Testis (tissue), 3 donors: ENCODE results near the gene KCNH2. TPM values are rescaled to one million over a fixed set of nuclear protein-coding genes. Genes with fewer than 3 reads are reported as not detected.

Source experiments
- DNase-seq: peaks from one replicate; pipeline ENCODE4 v3.0.0-alpha.2; 2019
- H3K27ac ChIP-seq, 2 donors: fragments of 200-600 bp; sonication (generic); one replicate each; pipeline ENCODE4 v1.5.1; 2019
- H3K27me3 ChIP-seq: fragments of 200-600 bp; sonication (generic); one replicate; pipeline ENCODE4 v1.5.1; 2019
- H3K36me3 ChIP-seq: fragments of 200-600 bp; sonication (generic); one replicate; pipeline ENCODE4 v1.5.1; 2017; ENCODE audit warnings: low read depth; ENCODE audit errors: missing control alignments
- H3K4me1 ChIP-seq: fragments of 200-600 bp; sonication (generic); one replicate; pipeline ENCODE4 v1.5.1; 2019
- H3K4me3 ChIP-seq, 2 donors: fragments of 200-600 bp; sonication (generic); one replicate each; pipeline ENCODE4 v1.5.1; 2017 to 2019
- H3K9me3 ChIP-seq: fragments of 200-600 bp; sonication (generic); one replicate; pipeline ENCODE4 v1.5.1; 2017
- CTCF ChIP-seq, 3 experiments: fragments of 450-650 bp in 2 of 3; fragments of 200-600 bp in 1 of 3; sonication (generic) in 1 of 3; IDR thresholded peaks; one replicate each; pipeline ENCODE4 v1.5.1; 2016 to 2019; ENCODE audit warnings: antibody characterized with exemption in 3 of 3, mild to moderate bottlenecking in 2 of 3, moderate library complexity in 1 of 3
- POLR2A ChIP-seq: fragments of 450-650 bp; IDR thresholded peaks from one replicate; pipeline ENCODE4 v1.6.1; 2017; ENCODE audit warnings: antibody characterized with exemption, mild to moderate bottlenecking, moderate library complexity
- WGBS, 2 donors: methylation state at CpG; one replicate each; pipeline ENCODE4 v1.1.5; 2018; 5-methylcytosine and 5-hydroxymethylcytosine counted together
- intact Hi-C: fragments of 100-400 bp; cut with DNase I; formaldehyde crosslinking; loops from one replicate; pipeline ENCODE4 v1.15.1; 2023; ENCODE audit warnings: low total_unique reads
- polyA plus RNA-seq: library from polyadenylated mRNA; stranded (reverse); fragments of 350-450 nt; fragmentation: Illumina TruSeq; extraction: RNeasy Lipid Tissue Mini Kit (QIAGEN cat#74804); gene quantifications from one replicate; pipeline ENCODE4 v1.2.3, GENCODE V29; 2014; ENCODE audit warnings: low read depth, low replicate concordance; ENCODE audit not compliant: insufficient read depth
- total RNA-seq, 2 donors: library from RNA; depleted of rRNA; stranded (reverse); fragments of >200 nt; gene quantifications; one replicate each; pipeline ENCODE4 v1.2.3, GENCODE V29; 2016

Gene KCNH2
- total and polyA plus RNA-seq, 3 donors from 2014 or later, result 82.5 to 247 (median 230) TPM

- TF ChIP-seq POLR2A (no peak), CTCF (IDR thresholded peaks at IDR 0.05) (no peak)
- Histone ChIP-seq H3K36me3 (no peaks in the 10 kb centered on the region), H3K27ac (no peak overlapping the region), H3K4me3 (no peak overlapping the region), H3K9me3 (no peaks in the 10 kb centered on the region), H3K4me1 (peaks cover 8% of the 10 kb centered on the region), H3K27me3 (no peaks in the 10 kb centered on the region)
- DNase-seq, result no peak
- WGBS, 2 donors, result 85 to 95% methylated on average over 5 of the region's 5 CpGs
- intact Hi-C loops, result no loop called here
Measured at GRCh38 chr7:150999497-151000230, 21.5 kb upstream of the KCNH2 start.

- no peak overlapping the region for H3K4me3 ChIP-seq
- 94% methylated on average over 3 to 12 of the region's 12 CpGs for WGBS, 2 donors
- H3K4me1 ChIP-seq, result peaks cover 8% of the 10 kb centered on the region
- H3K9me3 ChIP-seq, result no peaks in the 10 kb centered on the region
- intact Hi-C loops, result no loop called here
- no peaks in the 10 kb centered on the region for H3K27me3 ChIP-seq
- no peaks in the 10 kb centered on the region for H3K36me3 ChIP-seq
- no peak for DNase-seq
- TF ChIP-seq CTCF (IDR thresholded peaks at IDR 0.05), result no peak
- TF ChIP-seq POLR2A, result no peak
- no peak overlapping the region for H3K27ac ChIP-seq
Measured at GRCh38 chr7:150999001-150999400, 20.9 kb upstream of the KCNH2 start.

GRCh38 chr7:150998341-150998740 lies 20.2 kb upstream of the KCNH2 start:
- no peak for DNase-seq
- H3K27me3 ChIP-seq, result no peaks in the 10 kb centered on the region
- no peaks in the 10 kb centered on the region for H3K9me3 ChIP-seq
- intact Hi-C loops, result no loop called here
- TF ChIP-seq CTCF (IDR thresholded peaks at IDR 0.05) (no peak), POLR2A (no peak)
- no peak overlapping the region for H3K27ac ChIP-seq
- H3K4me3 ChIP-seq, result no peak overlapping the region
- peaks cover 8% of the 10 kb centered on the region for H3K4me1 ChIP-seq
- WGBS, 2 donors, result 96% methylated on average over 15 to 20 of the region's 20 CpGs
- H3K36me3 ChIP-seq, result no peaks in the 10 kb centered on the region

- DNase-seq, result no peak
- TF ChIP-seq CTCF (IDR thresholded peaks at IDR 0.05) (no peak), POLR2A (no peak)
- Histone ChIP-seq H3K9me3 (no peaks in the 10 kb centered on the region), H3K36me3 (no peaks in the 10 kb centered on the region), H3K27me3 (no peaks in the 10 kb centered on the region), H3K4me1 (peaks cover 8% of the 10 kb centered on the region), H3K27ac (no peak overlapping the region), H3K4me3 (no peak overlapping the region)
- intact Hi-C loops, result no loop called here
- 92 to 94% methylated on average over 3 to 5 of the region's 5 CpGs for WGBS, 2 donors
Measured at GRCh38 chr7:150997817-150998216, 19.7 kb upstream of the KCNH2 start.

GRCh38 chr7:150997075-150997511 lies 19.0 kb upstream of the KCNH2 start:
- Histone ChIP-seq H3K27me3 (no peaks in the 10 kb centered on the region), H3K4me1 (peaks cover 8% of the 10 kb centered on the region), H3K9me3 (no peaks in the 10 kb centered on the region), H3K4me3 (no peak overlapping the region), H3K27ac (no peak overlapping the region), H3K36me3 (no peaks in the 10 kb centered on the region)
- intact Hi-C loops, result no loop called here
- WGBS, 2 donors, result 81% methylated on average over 7 to 8 of the region's 8 CpGs
- DNase-seq, result no peak
- TF ChIP-seq POLR2A (no peak), CTCF (IDR thresholded peaks at IDR 0.05) (no peak)
